HG03520 (cell line): ENCODE measurements around the gene DMRTB1.

ENCODE experiments used
- ATAC-seq: cut with Tn5 transposase; IDR thresholded peaks from one replicate; pipeline ENCODE4 v1.9.1; 2021; ENCODE audit warnings: mild to moderate bottlenecking, moderate library complexity; ENCODE audit not compliant: unreplicated experiment

DMRTB1 gene

DNA sequence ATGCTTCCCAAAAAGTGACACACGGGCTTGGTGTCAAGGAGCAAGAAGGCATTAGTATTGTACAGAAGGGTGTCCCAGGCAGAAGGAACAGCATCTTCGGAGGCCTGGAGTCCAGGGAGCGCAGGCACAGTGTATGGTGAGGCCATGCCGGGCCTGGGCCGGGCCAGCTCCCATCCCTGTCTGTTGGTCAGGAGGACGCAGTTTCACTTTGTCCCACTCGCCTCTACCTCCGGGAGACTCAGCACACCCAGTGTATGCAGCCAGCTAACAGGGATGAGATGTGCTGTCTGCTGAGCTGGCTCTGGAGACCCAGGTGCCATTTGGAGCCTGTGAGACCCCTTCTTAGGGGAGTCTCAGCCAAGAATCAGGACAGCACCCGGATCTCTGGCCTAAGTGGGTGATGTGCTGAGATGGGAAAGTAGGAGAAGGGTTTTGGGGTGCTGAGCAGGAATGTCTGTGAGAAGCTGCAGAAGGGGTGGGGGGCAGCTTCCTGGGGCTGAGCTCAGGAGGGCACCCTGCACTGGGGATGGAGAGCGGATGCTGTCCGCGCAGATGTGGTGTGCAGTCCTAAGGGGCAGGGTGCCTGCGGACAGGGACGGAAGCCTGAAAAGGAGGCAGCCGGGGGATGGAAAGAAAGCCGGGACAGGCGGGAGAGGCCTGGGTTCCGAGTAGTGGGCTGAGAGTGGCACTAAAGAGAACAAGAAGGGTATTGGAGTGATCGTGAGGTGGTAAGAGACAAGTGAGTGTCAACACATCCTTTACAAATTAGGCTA lies 25.7 kb downstream of the DMRTB1 start:
- no peak for ATAC-seq

GRCh38 chr1:53485478-53486394 lies 26.5 kb downstream of the DMRTB1 start:
- no peak for ATAC-seq

DNA sequence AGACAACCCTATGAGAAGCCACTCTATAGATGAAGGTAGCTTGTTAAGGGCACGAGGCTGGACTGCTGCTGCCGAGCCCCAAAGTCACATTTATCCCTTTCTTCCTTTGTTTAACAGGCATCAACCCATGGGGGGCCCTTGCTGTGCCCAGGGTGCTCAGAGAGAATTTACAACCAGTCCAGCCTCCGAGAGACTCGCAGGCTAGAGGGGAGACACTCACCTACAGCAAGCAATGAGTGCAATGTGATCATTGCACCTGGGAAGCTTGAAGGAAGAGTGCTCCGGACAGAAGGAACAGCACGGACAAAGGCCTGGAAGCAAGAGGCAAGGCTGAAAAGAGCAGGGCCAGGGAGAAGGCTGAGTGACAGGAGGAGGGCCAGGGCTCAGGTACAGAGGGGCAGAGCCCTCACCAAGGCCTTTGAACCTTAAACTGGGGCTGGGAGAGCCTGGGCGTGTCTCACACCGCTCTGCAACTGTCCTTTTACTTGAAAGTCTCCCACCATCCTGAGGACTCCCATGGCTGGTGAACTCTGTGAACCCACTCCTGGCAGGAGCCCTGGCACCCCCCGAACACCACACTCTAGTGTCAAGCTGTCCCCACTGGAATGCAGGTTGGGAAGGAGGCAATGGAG lies 27.3 kb downstream of the DMRTB1 start:
- no peak for ATAC-seq

GRCh38 chr1:53490351-53490750 lies 31.2 kb downstream of the DMRTB1 start:
- ATAC-seq: no peak

GRCh38 chr1:53495633-53496345 lies 36.6 kb downstream of the DMRTB1 start:
- ATAC-seq: no peak

GRCh38 chr1:53498555-53499131 lies 39.4 kb downstream of the DMRTB1 start:
- ATAC-seq: no peak

DNA sequence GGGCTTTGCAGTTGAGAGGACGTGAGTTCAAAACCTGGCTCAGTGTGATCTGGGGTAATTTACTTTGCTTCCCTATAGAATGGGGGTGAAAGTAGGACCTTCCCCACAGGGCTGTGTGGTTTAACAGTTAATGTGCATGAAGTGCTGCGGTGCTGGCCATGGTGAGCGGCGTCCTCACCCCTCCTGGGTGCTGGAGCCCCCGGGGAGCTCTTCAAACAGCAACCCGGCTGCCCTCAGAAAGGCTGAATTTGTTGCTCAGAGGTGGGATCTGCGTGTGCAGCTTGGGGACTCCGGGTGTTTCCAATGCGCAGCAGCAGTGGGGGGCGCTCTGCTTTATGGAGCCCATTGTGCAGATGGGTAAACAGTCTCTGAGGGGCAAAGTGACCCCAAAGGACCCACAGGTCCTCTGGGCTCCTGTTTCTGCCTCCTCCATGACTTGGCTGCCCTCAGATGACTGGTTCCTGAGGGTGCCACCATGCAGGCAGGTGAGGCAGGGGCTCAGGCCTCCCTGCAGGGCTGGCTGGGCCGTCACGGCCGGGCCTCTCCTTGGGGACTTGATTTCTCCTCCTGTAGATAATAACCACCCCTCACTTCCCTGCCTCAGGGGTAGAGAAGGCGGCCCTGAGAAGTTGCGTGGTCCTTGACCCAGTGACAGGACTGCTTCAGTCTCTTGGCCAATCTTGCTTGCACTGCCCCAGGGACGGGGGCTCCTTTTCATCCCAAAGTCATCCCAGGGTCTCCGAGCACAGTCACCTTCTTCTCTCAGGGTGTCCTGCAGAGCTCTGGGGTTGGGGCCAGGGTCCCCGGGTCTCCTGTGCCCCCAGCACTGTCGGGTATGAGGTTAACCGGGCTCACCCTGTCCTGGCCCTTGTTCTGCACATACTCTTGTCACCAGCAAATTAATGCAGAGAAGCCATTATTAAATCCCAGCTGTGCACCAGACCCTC lies 40.3 kb downstream of the DMRTB1 start:
- ATAC-seq: no peak

DNA sequence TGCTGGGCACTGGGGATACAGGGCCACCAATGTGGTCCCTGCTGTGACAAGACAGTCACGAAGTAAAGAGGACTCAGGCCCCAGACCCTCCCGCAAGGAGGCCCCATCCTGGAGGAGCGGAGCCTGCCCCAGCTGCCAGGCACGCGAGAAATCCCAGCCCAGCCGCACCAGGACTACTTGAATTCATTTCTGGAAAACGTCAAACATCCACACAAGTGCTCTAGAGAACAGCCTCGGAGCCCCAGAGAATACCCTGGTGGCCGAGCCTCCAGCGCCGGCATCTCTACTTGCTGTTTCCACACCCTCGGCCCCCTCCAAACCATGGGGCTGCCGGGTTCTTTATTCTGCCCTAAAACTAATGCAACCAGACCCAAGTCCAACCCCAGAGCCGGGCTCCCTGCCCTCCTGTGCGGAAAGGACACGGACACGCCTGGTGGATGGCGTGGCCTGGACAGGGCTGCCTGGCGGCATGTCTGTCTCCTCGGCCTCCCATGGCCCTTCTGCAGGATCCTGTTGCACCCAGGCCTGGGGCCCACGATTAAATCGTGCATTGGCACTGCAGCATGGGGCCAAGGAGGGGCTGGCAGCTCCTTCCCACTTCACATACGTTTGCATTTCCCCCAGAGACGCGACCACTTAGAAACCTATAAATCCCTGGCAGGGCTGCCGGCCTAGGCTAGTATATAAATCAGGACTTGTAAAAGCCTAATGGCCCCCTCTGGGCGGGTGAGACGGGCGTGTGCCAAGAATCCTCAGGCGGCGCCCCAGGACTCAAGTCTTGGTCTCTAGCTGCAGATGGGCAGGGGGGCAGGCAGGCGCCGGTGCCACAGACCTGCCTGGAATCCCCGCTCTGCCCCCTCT lies 41.2 kb downstream of the DMRTB1 start:
- ATAC-seq: no peak

GRCh38 chr1:53501065-53502005 lies 42.1 kb downstream of the DMRTB1 start:
- no peak for ATAC-seq

GRCh38 chr1:53502641-53503432 lies 43.6 kb downstream of the DMRTB1 start:
- no peak for ATAC-seq

- ATAC-seq: no peak
These were observed 44.4 kb downstream of the DMRTB1 start for GRCh38 chr1:53503433-53504217.

- no peak for ATAC-seq
These were observed 45.7 kb downstream of the DMRTB1 start for GRCh38 chr1:53504901-53505300.

- ATAC-seq: no peak
These were observed 46.2 kb downstream of the DMRTB1 start for GRCh38 chr1:53505401-53505800.

DNA sequence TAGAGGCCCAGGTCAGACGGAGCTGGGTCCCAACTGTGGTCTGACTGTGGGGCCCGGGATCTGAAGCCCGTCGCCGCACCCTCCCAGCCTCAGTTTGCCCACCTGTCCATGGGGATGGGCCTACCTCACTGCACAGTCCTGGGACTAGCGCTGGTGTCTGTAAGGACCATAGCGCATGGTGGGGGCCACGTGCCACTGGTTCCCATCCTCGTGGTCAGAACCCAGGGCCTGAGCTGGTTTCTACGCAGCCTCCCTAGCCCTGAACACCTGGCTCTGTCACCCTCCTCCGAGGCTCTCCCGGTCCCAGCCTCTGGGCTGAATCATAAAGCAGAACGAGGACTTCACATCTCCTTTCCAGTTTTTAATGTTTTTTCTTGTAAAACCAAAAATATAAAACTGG lies 46.7 kb downstream of the DMRTB1 start:
- ATAC-seq: no peak

DNA sequence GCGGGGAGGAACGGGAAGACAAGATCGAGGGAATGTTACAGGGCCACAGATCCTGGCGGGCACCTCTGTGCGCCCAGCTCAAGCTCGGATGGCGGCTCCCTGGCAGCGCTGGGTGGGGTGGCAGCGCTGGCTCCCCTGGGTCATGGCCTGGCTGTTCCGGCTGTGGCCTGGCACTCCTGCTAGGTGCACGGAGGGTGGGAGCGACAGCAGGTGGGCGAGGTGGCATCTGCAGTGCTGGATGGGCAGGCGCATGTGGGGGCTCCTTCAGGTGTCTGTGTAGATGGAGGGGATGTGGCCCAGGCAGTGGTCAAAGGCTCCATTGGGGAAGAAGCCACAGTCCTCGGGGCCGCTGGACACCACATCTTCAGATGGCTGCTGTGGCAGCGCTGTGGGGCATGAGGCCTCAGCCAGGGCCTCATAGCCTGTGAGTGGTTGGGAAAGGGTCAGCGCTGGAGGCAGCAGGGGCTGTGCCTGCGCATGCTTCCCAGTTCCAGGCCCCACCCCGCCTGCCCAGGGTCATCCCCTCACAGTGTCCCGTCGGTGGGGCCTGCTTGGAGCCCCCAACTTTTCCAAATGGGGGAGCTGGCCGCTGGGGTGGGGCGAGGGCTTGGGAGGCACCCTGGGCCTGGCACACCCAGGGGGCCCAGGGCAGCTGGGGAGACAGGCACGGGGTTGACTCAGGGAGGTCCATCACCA lies 47.3 kb downstream of the DMRTB1 start:
- ATAC-seq: no peak
